ENCODE data around the gene REEP2. TPM values are rescaled to one million over a fixed set of nuclear protein-coding genes. Genes with fewer than 3 reads are reported as not detected.

Gene REEP2
- total and polyA plus RNA-seq, 9 donors: 3.5 to 11.4 (median 5.7) TPM

- Histone ChIP-seq H3K36me3 (no peaks in the 10 kb centered on the region), H3K9me3 (no peaks in the 10 kb centered on the region), H3K27ac (no peak overlapping the region), H3K4me3 (no peak overlapping the region), H3K4me1 (ENCODE audit: insufficient read depth) (no peaks in the 10 kb centered on the region), H3K27me3 (no peaks in the 10 kb centered on the region)
- WGBS, 3 donors: 86 to 88% (median 88%) methylated on average over 13 of the region's 13 CpGs
- no peak for DNase-seq
- intact Hi-C loops (cut with DNase I): no loop called here
- TF ChIP-seq CTCF (IDR thresholded peaks at IDR 0.05): no peak
- TF ChIP-seq EP300 (IDR thresholded peaks at IDR 0.05): no peak
- no peak for TF ChIP-seq POLR2A (IDR thresholded peaks at IDR 0.05)
These were observed 5.4 kb downstream of the REEP2 start for GRCh38 chr5:138444078-138444773.

GRCh38 chr5:138444774-138445546 lies 6.1 kb downstream of the REEP2 start:
- WGBS, 3 donors: 85 to 87% (median 86%) methylated on average over 22 of the region's 22 CpGs
- DNase-seq: no peak
- no peak overlapping the region for H3K4me3 ChIP-seq
- no peaks in the 10 kb centered on the region for H3K36me3 ChIP-seq
- no peak overlapping the region for H3K27ac ChIP-seq
- intact Hi-C loops (cut with DNase I): no loop called here
- H3K27me3 ChIP-seq: no peaks in the 10 kb centered on the region
- TF ChIP-seq POLR2A (IDR thresholded peaks at IDR 0.05) (no peak), EP300 (IDR thresholded peaks at IDR 0.05) (no peak), CTCF (IDR thresholded peaks at IDR 0.05) (no peak)
- no peaks in the 10 kb centered on the region for H3K9me3 ChIP-seq
- H3K4me1 ChIP-seq (ENCODE audit: insufficient read depth): no peaks in the 10 kb centered on the region

GRCh38 chr5:138445547-138446271 lies 6.9 kb downstream of the REEP2 start:
- Histone ChIP-seq H3K27me3 (no peaks in the 10 kb centered on the region), H3K36me3 (no peaks in the 10 kb centered on the region), H3K4me3 (no peak overlapping the region), H3K4me1 (ENCODE audit: insufficient read depth) (no peaks in the 10 kb centered on the region), H3K9me3 (no peaks in the 10 kb centered on the region), H3K27ac (no peak overlapping the region)
- intact Hi-C loops (cut with DNase I): no loop called here
- no peak for DNase-seq
- WGBS, 3 donors: 76 to 88% (median 81%) methylated on average over 15 to 18 of the region's 18 CpGs
- TF ChIP-seq CTCF (IDR thresholded peaks at IDR 0.05): no peak
- TF ChIP-seq POLR2A (IDR thresholded peaks at IDR 0.05): no peak
- no peak for TF ChIP-seq EP300 (IDR thresholded peaks at IDR 0.05)

GRCh38 chr5:138448070-138448469 lies 9.2 kb downstream of the REEP2 start:
- no peak for TF ChIP-seq EP300 (IDR thresholded peaks at IDR 0.05)
- Histone ChIP-seq H3K36me3 (no peaks in the 10 kb centered on the region), H3K4me1 (ENCODE audit: insufficient read depth) (no peaks in the 10 kb centered on the region), H3K27ac (no peak overlapping the region), H3K9me3 (no peaks in the 10 kb centered on the region), H3K27me3 (no peaks in the 10 kb centered on the region), H3K4me3 (no peak overlapping the region)
- peak in 1 of 5 donors; percentile 3 for DNase-seq
- WGBS, 3 donors: 81 to 87% (median 86%) methylated on average over 6 of the region's 6 CpGs
- intact Hi-C loops (cut with DNase I): loop anchor here in 1 of 4 donors (2.0 kb wide), 1 partner anchor 57 kb away; no protein-coding TSS in a partner anchor
